Stimulated activated CD8-positive, alpha-beta memory T cell treated with anti-CD3 and anti-CD28 coated beads, Interleukin-15, amount 100 ng/mL, for 1 hour (primary cell): ENCODE measurements around the gene KCNJ11.

Source experiments
- DNase-seq: peaks from one replicate; pipeline ENCODE4 v3.0.0-alpha.2; 2020; ENCODE audit warnings: low read depth

Gene KCNJ11

GRCh38 chr11:17391493-17392355 is 3.3 kb upstream of the KCNJ11 start:
- no peak for DNase-seq

- no peak for DNase-seq
Observed at GRCh38 chr11:17389957-17390649, 1.6 kb upstream of the KCNJ11 start.

GRCh38 chr11:17389211-17389956 is 925 bp upstream of the KCNJ11 start:
- DNase-seq = peak; percentile 66

GRCh38 chr11:17387811-17388210 is 648 bp downstream of the KCNJ11 start:
- DNase-seq = no peak

- no peak for DNase-seq
Observed at GRCh38 chr11:17387254-17387653, 1.2 kb downstream of the KCNJ11 start.

- no peak for DNase-seq
Observed at GRCh38 chr11:17386331-17387084, 2.0 kb downstream of the KCNJ11 start.

- no peak for DNase-seq
Observed at GRCh38 chr11:17385926-17386325, 2.5 kb downstream of the KCNJ11 start.

GRCh38 chr11:17385492-17385891 is 3.0 kb downstream of the KCNJ11 start:
- no peak for DNase-seq

- peak; percentile 56 for DNase-seq
Observed at GRCh38 chr11:17384002-17384511, 4.4 kb downstream of the KCNJ11 start.

- DNase-seq = no peak
Observed at GRCh38 chr11:17383461-17383860, 5.0 kb downstream of the KCNJ11 start.

GRCh38 chr11:17382046-17382728 is 6.3 kb downstream of the KCNJ11 start:
- DNase-seq = no peak

GRCh38 chr11:17381156-17381555 is 7.3 kb downstream of the KCNJ11 start:
- no peak for DNase-seq

- DNase-seq = no peak
Observed at GRCh38 chr11:17379383-17380180, 8.9 kb downstream of the KCNJ11 start.

GRCh38 chr11:17378655-17379054 is 9.8 kb downstream of the KCNJ11 start:
- no peak for DNase-seq

GRCh38 chr11:17376493-17376892 is 12.0 kb downstream of the KCNJ11 start:
- DNase-seq = no peak

- no peak for DNase-seq
Observed at GRCh38 chr11:17375547-17375946, 12.9 kb downstream of the KCNJ11 start.

GRCh38 chr11:17371614-17372013 is 16.8 kb downstream of the KCNJ11 start:
- no peak for DNase-seq

GRCh38 chr11:17369684-17370243 is 18.7 kb downstream of the KCNJ11 start:
- DNase-seq = no peak

- no peak for DNase-seq
Observed at GRCh38 chr11:17369094-17369493, 19.4 kb downstream of the KCNJ11 start.

- no peak for DNase-seq
Observed at GRCh38 chr11:17368551-17368950, 19.9 kb downstream of the KCNJ11 start.
